B cell (primary cell): ENCODE measurements around the gene FAM131B. TPM values are rescaled to one million over a fixed set of nuclear protein-coding genes. Genes with fewer than 3 reads are reported as not detected.

ENCODE experiments used
- ATAC-seq: fragments of 200-7000 bp; cut with Tn5 transposase; one replicate; pipeline ENCODE4 v1.10.0; 2021; ENCODE audit warnings: low read depth, mild to moderate bottlenecking, moderate number of reproducible peaks, moderate library complexity
- CTCF ChIA-PET: fragments of 350-600 bp; sonication (Branson Sonifier 250); formaldehyde crosslinking; loops from one replicate; lab custom pipeline; 2021; ENCODE audit warnings: antibody characterized with exemption, inconsistent platforms; lab: Charles Lee
- POLR2A ChIA-PET: fragments of 350-600 bp; sonication (Branson Sonifier 250); formaldehyde crosslinking; loops from one replicate; lab custom pipeline; 2021; ENCODE audit warnings: antibody characterized with exemption; lab: Charles Lee
- DNase-seq: peaks from one replicate; pipeline ENCODE4 v3.0.0; 2013
- H2AFZ ChIP-seq: 2 replicates; pipeline ENCODE4 v1.6.1; 2012; ENCODE audit warnings: mild to moderate bottlenecking, low read depth, low read length; ENCODE audit not compliant: insufficient read depth, poor library complexity, severe bottlenecking
- H3K27ac ChIP-seq, 2 donors: 1 replicate in 1 of 2; 2 replicates in 1 of 2; pipeline ENCODE4 v1.5.1; 2012 to 2013; ENCODE audit warnings: low read length in 2 of 2, mild to moderate bottlenecking in 2 of 2, moderate library complexity in 1 of 2
- H3K27me3 ChIP-seq, 4 experiments: fragments of 200-600 bp in 1 of 4; sonication (generic) in 1 of 4; replicated peaks in 1 of 4; 1 replicate in 2 of 4; 2 replicates in 2 of 4; pipeline versions ENCODE4 v1.6.1 to v1.7.0; 2013 to 2016; ENCODE audit warnings: low read length in 3 of 4, mild to moderate bottlenecking in 2 of 4, mixed read lengths in 1 of 4, moderate library complexity in 1 of 4; ENCODE audit not compliant: insufficient read depth in 4 of 4, control insufficient read depth in 3 of 4; ENCODE audit errors: control extremely low read depth in 1 of 4
- H3K36me3 ChIP-seq, 2 experiments: replicated peaks in 1 of 2; 1 replicate in 1 of 2; 2 replicates in 1 of 2; pipeline versions ENCODE4 v1.6.1 to v1.7.1; 2013; ENCODE audit warnings: low read length in 1 of 2; ENCODE audit not compliant: insufficient read depth in 2 of 2, control insufficient read depth in 1 of 2; ENCODE audit errors: control extremely low read depth in 1 of 2, extremely low read depth in 1 of 2
- H3K4me1 ChIP-seq, 2 donors: fragments of 200-600 bp in 1 of 2; sonication (generic) in 1 of 2; 1 replicate in 1 of 2; 2 replicates in 1 of 2; pipeline versions ENCODE4 v1.5.1 to v1.6.1; 2013 to 2017; ENCODE audit warnings: low read length in 2 of 2; ENCODE audit not compliant: control insufficient read depth in 2 of 2, insufficient read depth in 2 of 2
- H3K4me2 ChIP-seq: replicated peaks from 2 replicates; pipeline ENCODE3; 2012; ENCODE audit warnings: mild to moderate bottlenecking, low read depth, low read length; ENCODE audit not compliant: poor library complexity, severe bottlenecking
- H3K4me3 ChIP-seq, 5 experiments: fragments of 200-600 bp in 1 of 5; sonication (generic) in 1 of 5; 1 replicate in 3 of 5; 2 replicates in 2 of 5; pipeline versions ENCODE4 v1.5.1 to v1.7.0; 2011 to 2016; ENCODE audit warnings: low read length in 4 of 5, mild to moderate bottlenecking in 4 of 5, low read depth in 2 of 5, control low read depth in 1 of 5, moderate library complexity in 1 of 5; ENCODE audit not compliant: insufficient read depth in 1 of 5; ENCODE audit errors: control extremely low read depth in 1 of 5, extremely low read depth in 1 of 5
- H3K79me2 ChIP-seq: fragments of 200-600 bp; sonication (generic); one replicate; pipeline ENCODE4 v1.6.0; 2016; ENCODE audit warnings: low read length; ENCODE audit not compliant: control insufficient read depth, insufficient read depth
- H3K9ac ChIP-seq: fragments of 200-600 bp; sonication (generic); 2 replicates; pipeline ENCODE4 v1.6.1; 2017; ENCODE audit warnings: mild to moderate bottlenecking, low read length, moderate library complexity
- H3K9me3 ChIP-seq, 3 donors: one replicate each; pipeline versions ENCODE4 v1.6.1 to v1.7.1; 2013; ENCODE audit warnings: low read length in 2 of 3; ENCODE audit not compliant: control insufficient read depth in 2 of 3, insufficient read depth in 1 of 3; ENCODE audit errors: control extremely low read depth in 1 of 3
- H4K20me1 ChIP-seq: 2 replicates; pipeline ENCODE4 v1.6.0; 2012; ENCODE audit warnings: mild to moderate bottlenecking, low read length; ENCODE audit not compliant: insufficient read depth, control insufficient read depth, poor library complexity, severe bottlenecking
- H3K27ac Mint-ChIP-seq: one replicate; pipeline ENCODE4 v1.8.0; 2021; ENCODE audit warnings: mixed read lengths
- H3K27me3 Mint-ChIP-seq: one replicate; pipeline ENCODE4 v1.8.0; 2021; ENCODE audit warnings: mixed read lengths
- H3K4me1 Mint-ChIP-seq: one replicate; pipeline ENCODE4 v1.8.0; 2021; ENCODE audit warnings: mixed read lengths
- H3K4me3 Mint-ChIP-seq: one replicate; pipeline ENCODE4 v1.8.0; 2021; ENCODE audit warnings: mixed read lengths
- H3K9me3 Mint-ChIP-seq: one replicate; pipeline ENCODE4 v1.8.0; 2022; ENCODE audit warnings: mixed read lengths; ENCODE audit not compliant: insufficient read depth
- EZH2 ChIP-seq: IDR thresholded peaks from 2 replicates; pipeline ENCODE4 v1.6.1; 2012; ENCODE audit warnings: borderline replicate concordance, low read depth, mild to moderate bottlenecking, moderate library complexity, low read length; ENCODE audit not compliant: insufficient read depth, poor library complexity, severe bottlenecking
- WGBS: methylation state at CpG from one replicate; pipeline ENCODE4 v1.1.5; 2013; ENCODE audit warnings: missing lambda C conversion rate; ENCODE audit not compliant: insufficient coverage; 5-methylcytosine and 5-hydroxymethylcytosine counted together
- intact Hi-C: fragments of 100-400 bp; cut with micrococcal nuclease; formaldehyde crosslinking; loops from one replicate; pipeline ENCODE4 v1.10.0; 2022
- polyA plus RNA-seq: library from polyadenylated mRNA; depleted of rRNA; stranded (reverse); fragments of >200 nt; gene quantifications from 2 replicates; pipeline ENCODE4 v1.2.3, GENCODE V29; 2012
- small RNA-seq: library from RNA; depleted of rRNA; stranded (forward); fragments of <200 nt; gene quantifications from one replicate; pipeline ENCODE3, GENCODE V24; 2012; ENCODE audit warnings: low replicate concordance, low read depth; ENCODE audit not compliant: insufficient read length
- total RNA-seq, 2 donors: library from RNA; stranded (reverse); fragments of 120-200 nt in 1 of 2; gene quantifications; 1 replicate in 1 of 2; 2 replicates in 1 of 2; pipeline versions ENCODE4 v1.2.3 to v1.2.4, GENCODE V29; 2013 to 2022
- TF ChIP-seq, protein P1 (sequence below): fragments of 200-600 bp; IDR thresholded peaks from one replicate; pipeline ENCODE4 v1.8.0; 2022; ENCODE audit warnings: antibody characterized with exemption, mild to moderate bottlenecking

FAM131B gene
- total and polyA plus RNA-seq, 2 donors (not counting 1 experiment from before 2014, with no cell fraction given) = 0.05 TPM; not detected in 1

DNA sequence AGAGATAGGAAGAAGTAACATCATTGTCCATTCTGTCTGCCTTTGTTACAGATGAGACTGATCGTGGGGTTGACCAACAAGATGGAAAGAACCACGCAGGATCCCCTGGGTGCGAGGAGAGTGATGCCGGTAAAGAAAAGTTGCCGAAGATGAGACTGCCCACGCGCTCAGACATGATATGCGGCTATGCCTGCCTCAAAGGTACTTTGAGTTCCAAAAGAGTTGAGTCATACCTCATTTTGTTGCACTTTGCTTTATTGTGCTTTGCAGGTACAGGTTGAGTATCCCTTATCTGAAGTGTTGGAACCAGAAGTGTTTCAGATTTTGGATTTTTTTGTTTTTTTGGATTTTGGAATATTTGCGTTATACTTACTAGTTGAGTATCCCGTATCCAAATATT is 58.8 kb downstream of the FAM131B start:
- WGBS = 98% methylated on average over 8 of the region's 10 CpGs
- H3K9me3 ChIP-seq = no peaks in the 10 kb centered on the region
- H3K4me3 Mint-ChIP-seq = no peak overlapping the region

More for the DNA sequence above, 58.8 kb downstream of the FAM131B start:
- no peak overlapping the region for H2AFZ ChIP-seq
- H3K4me1 Mint-ChIP-seq = peaks cover 13% of the 10 kb centered on the region
- no peaks in the 10 kb centered on the region for H3K9me3 Mint-ChIP-seq
- H3K27me3 ChIP-seq = no peaks in the 10 kb centered on the region
- TF ChIP-seq, protein P1, sequence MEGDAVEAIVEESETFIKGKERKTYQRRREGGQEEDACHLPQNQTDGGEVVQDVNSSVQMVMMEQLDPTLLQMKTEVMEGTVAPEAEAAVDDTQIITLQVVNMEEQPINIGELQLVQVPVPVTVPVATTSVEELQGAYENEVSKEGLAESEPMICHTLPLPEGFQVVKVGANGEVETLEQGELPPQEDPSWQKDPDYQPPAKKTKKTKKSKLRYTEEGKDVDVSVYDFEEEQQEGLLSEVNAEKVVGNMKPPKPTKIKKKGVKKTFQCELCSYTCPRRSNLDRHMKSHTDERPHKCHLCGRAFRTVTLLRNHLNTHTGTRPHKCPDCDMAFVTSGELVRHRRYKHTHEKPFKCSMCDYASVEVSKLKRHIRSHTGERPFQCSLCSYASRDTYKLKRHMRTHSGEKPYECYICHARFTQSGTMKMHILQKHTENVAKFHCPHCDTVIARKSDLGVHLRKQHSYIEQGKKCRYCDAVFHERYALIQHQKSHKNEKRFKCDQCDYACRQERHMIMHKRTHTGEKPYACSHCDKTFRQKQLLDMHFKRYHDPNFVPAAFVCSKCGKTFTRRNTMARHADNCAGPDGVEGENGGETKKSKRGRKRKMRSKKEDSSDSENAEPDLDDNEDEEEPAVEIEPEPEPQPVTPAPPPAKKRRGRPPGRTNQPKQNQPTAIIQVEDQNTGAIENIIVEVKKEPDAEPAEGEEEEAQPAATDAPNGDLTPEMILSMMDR = no peak
- TF ChIP-seq EZH2 = no peak
- H3K27ac Mint-ChIP-seq = no peak overlapping the region
- no peak overlapping the region for H3K9ac ChIP-seq
- CTCF ChIA-PET = interaction anchor here (3.8 kb wide), 1 partner anchor 63 kb away, joined by 36 read pairs; no protein-coding TSS in a partner anchor
- no peak for ATAC-seq
- peaks cover 9% of the 10 kb centered on the region for H3K79me2 ChIP-seq
- H3K36me3 ChIP-seq = peaks cover 11 to 90% of the 10 kb centered on the region in 2 experiments
- no peak overlapping the region for H3K4me3 ChIP-seq
- no peaks in the 10 kb centered on the region for H3K4me1 ChIP-seq
- H3K27me3 Mint-ChIP-seq = no peaks in the 10 kb centered on the region
- no peak for DNase-seq
- intact Hi-C loops = loop anchor here (5.0 kb wide), 1 partner anchor 41 kb away; the partner anchor contains the start of gene GSTK1
- no peak overlapping the region for H3K27ac ChIP-seq
- H4K20me1 ChIP-seq = peaks cover 31% of the 10 kb centered on the region
- POLR2A ChIA-PET = no interaction called here
- H3K4me2 ChIP-seq = no peak overlapping the region

Small RNA genes within 50 kb of the gene (small RNA-seq; reads per million reads assigned to genes)
- not detected for gene MIR6892

Other genes starting within 250 kb of the FAM131B start
- gene PIP, start 230.6 kb downstream of the FAM131B start, total RNA-seq = not detected in 2 replicates
- not detected in 2 replicates for gene PIP, start 230.6 kb downstream of the FAM131B start, polyA plus RNA-seq
- not detected in 2 replicates for gene TAS2R39, start 179.3 kb downstream of the FAM131B start, total RNA-seq
- gene TAS2R39, start 179.3 kb downstream of the FAM131B start, polyA plus RNA-seq = not detected in 2 replicates
- gene TAS2R40, start 140.7 kb downstream of the FAM131B start, total RNA-seq = not detected in 2 replicates
- gene TAS2R40, start 140.7 kb downstream of the FAM131B start, polyA plus RNA-seq = not detected in 2 replicates
- 181 and 183 TPM in 2 replicates for gene GSTK1, start 99.3 kb downstream of the FAM131B start, total RNA-seq
- 315 and 355 TPM in 2 replicates for gene GSTK1, start 99.3 kb downstream of the FAM131B start, polyA plus RNA-seq
- gene TMEM139, start 77.8 kb downstream of the FAM131B start, total RNA-seq = not detected in 2 replicates
- gene TMEM139, start 77.8 kb downstream of the FAM131B start, polyA plus RNA-seq = 0.12 and 0.25 TPM in 2 replicates
- gene CASP2, start 74.4 kb downstream of the FAM131B start, total RNA-seq = 66.5 and 71.1 TPM in 2 replicates
- 29.2 and 54.9 TPM in 2 replicates for gene CASP2, start 74.4 kb downstream of the FAM131B start, polyA plus RNA-seq
- gene CLCN1, start 46.6 kb downstream of the FAM131B start, total RNA-seq = not detected in 2 replicates
- not detected in 2 replicates for gene CLCN1, start 46.6 kb downstream of the FAM131B start, polyA plus RNA-seq
- gene ZYX, start 18.6 kb upstream of the FAM131B start, total RNA-seq = 53.8 and 55.2 TPM in 2 replicates
- gene ZYX, start 18.6 kb upstream of the FAM131B start, polyA plus RNA-seq = 22.2 and 32.3 TPM in 2 replicates
- gene EPHA1, start 46.1 kb upstream of the FAM131B start, total RNA-seq = 0.12 and 0.49 TPM in 2 replicates
- 0.39 and 0.50 TPM in 2 replicates for gene EPHA1, start 46.1 kb upstream of the FAM131B start, polyA plus RNA-seq
- not detected in 2 replicates for gene TAS2R60, start 80.7 kb upstream of the FAM131B start, total RNA-seq
- not detected in 2 replicates for gene TAS2R60, start 80.7 kb upstream of the FAM131B start, polyA plus RNA-seq
- not detected in 2 replicates for gene TAS2R41, start 115.2 kb upstream of the FAM131B start, total RNA-seq
- not detected in 2 replicates for gene TAS2R41, start 115.2 kb upstream of the FAM131B start, polyA plus RNA-seq
- gene CTAGE15, start 209.1 kb upstream of the FAM131B start, total RNA-seq = not detected in 2 replicates
- gene CTAGE15, start 209.1 kb upstream of the FAM131B start, polyA plus RNA-seq = 0.03 TPM in 1 of 2 replicates, not detected in the other